HG03565 (cell line): ENCODE measurements around the gene DNAH14.
A peak's percentile ranks its signal among the peaks of the same experiment; 100 is the strongest.
"Not testable (repeated sequence)": the region's sequence is repeated elsewhere in the genome, so short reads cannot be mapped to it uniquely, and the experiment has no call there.

Source experiments
- ATAC-seq: cut with Tn5 transposase; IDR thresholded peaks from one replicate; pipeline ENCODE4 v1.9.1; 2021; ENCODE audit warnings: mild to moderate bottlenecking, moderate library complexity; ENCODE audit not compliant: unreplicated experiment

DNAH14 gene

GRCh38 chr1:224929335-224930237 lies at the start of gene DNAH14:
TSS of gene DNAH14 (plus strand) at chr1:224929675. CDS start at chr1:224952703, 23,028 bp downstream.
- ATAC-seq, result peak; percentile 67

GRCh38 chr1:224880593-224881307 lies 48.7 kb upstream of the DNAH14 start:
- no peak for ATAC-seq

- not testable (repeated sequence) for ATAC-seq
Observed at GRCh38 chr1:224881308-224881692, 48.2 kb upstream of the DNAH14 start.

- no peak for ATAC-seq
Observed at GRCh38 chr1:224881762-224882211, 47.7 kb upstream of the DNAH14 start.

GRCh38 chr1:224882264-224882663 lies 47.2 kb upstream of the DNAH14 start:
- ATAC-seq, result no peak

GRCh38 chr1:224883091-224883490 lies 46.4 kb upstream of the DNAH14 start:
- no peak for ATAC-seq

- ATAC-seq, result no peak
Observed at GRCh38 chr1:224884361-224884801, 45.1 kb upstream of the DNAH14 start.

- ATAC-seq, result not testable (repeated sequence)
Observed at GRCh38 chr1:224885376-224885775, 44.1 kb upstream of the DNAH14 start.

- no peak for ATAC-seq
Observed at GRCh38 chr1:224894915-224895314, 34.6 kb upstream of the DNAH14 start.

- ATAC-seq, result no peak
Observed at GRCh38 chr1:224896130-224896781, 33.2 kb upstream of the DNAH14 start.

- ATAC-seq, result no peak
Observed at GRCh38 chr1:224897529-224898327, 31.7 kb upstream of the DNAH14 start.

GRCh38 chr1:224898937-224899336 lies 30.5 kb upstream of the DNAH14 start:
- no peak for ATAC-seq

GRCh38 chr1:224900062-224900630 lies 29.3 kb upstream of the DNAH14 start:
- no peak for ATAC-seq

- ATAC-seq, result no peak
Observed at GRCh38 chr1:224901087-224901810, 28.2 kb upstream of the DNAH14 start.

GRCh38 chr1:224903955-224904354 lies 25.5 kb upstream of the DNAH14 start:
- no peak for ATAC-seq

- no peak for ATAC-seq
Observed at GRCh38 chr1:224906340-224906739, 23.1 kb upstream of the DNAH14 start.

GRCh38 chr1:224911217-224911616 lies 18.3 kb upstream of the DNAH14 start:
- no peak for ATAC-seq

GRCh38 chr1:224914292-224914900 lies 15.1 kb upstream of the DNAH14 start:
- ATAC-seq, result no peak

GRCh38 chr1:224919508-224919907 lies 10.0 kb upstream of the DNAH14 start:
- no peak for ATAC-seq
